SK-N-MC (cell line): Measurements from ENCODE around the gene POMGNT2.

Experiments used
- EZH2 ChIP-seq: fragments of 200-600 bp; sonication (generic); IDR thresholded peaks from one replicate; pipeline ENCODE4 v1.6.1; 2017; ENCODE audit warnings: antibody characterized with exemption
- POLR2AphosphoS5 ChIP-seq: IDR thresholded peaks from 2 replicates; pipeline ENCODE4 v1.6.1; 2012; ENCODE audit warnings: mild to moderate bottlenecking, low read depth, low read length, borderline replicate concordance

DNA sequence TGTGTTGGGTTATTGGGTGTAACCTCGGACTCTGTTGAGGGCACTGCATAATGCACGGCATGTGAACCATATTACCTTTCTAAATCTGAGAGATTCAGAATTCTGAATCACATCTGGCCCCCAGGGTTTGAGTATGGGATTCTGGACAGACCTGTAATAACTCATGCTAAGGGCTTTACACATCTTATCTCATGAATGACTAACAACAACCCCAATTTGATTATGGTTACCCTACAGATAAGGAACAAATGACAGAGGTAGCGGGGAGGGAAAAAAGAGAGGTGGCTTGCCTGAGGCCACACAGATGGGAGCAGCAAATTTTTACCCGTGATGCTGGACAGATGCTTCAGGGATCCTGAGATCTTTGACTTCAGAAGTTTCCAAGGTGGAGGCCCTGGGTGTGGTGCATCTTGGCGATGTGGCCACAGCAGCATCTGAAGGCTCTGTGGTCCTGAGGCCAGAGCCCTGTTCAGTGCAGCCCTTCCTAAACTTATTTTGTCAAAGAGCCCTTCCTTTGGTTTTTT, 43.8 kb downstream of the POMGNT2 start:
- TF ChIP-seq POLR2AphosphoS5 (no peak), EZH2 (no peak)
